Nephron (organoid): Measurements from ENCODE around the gene FAM221A.

Source experiments
- H3K27ac Mint-ChIP-seq, 3 experiments: 2 replicates each; pipeline ENCODE4 v1.8.0; 2020; ENCODE audit warnings: mixed read lengths in 3 of 3, mild to moderate bottlenecking in 2 of 3, moderate library complexity in 1 of 3
- H3K27me3 Mint-ChIP-seq: 2 replicates; pipeline ENCODE4 v1.8.0; 2021; ENCODE audit warnings: low read depth, mild to moderate bottlenecking, moderate library complexity, mixed read lengths
- H3K36me3 Mint-ChIP-seq: 2 replicates; pipeline ENCODE4 v1.8.0; 2020; ENCODE audit warnings: low read depth, mixed read lengths
- H3K4me1 Mint-ChIP-seq: 2 replicates; pipeline ENCODE4 v1.8.0; 2020; ENCODE audit warnings: mixed read lengths
- H3K4me3 Mint-ChIP-seq, 3 experiments: 2 replicates each; pipeline ENCODE4 v1.8.0; 2020; ENCODE audit warnings: mild to moderate bottlenecking in 3 of 3, mixed read lengths in 3 of 3, moderate library complexity in 2 of 3
- H3K9me3 Mint-ChIP-seq: 2 replicates; pipeline ENCODE4 v1.8.0; 2020; ENCODE audit warnings: mixed read lengths
- TF ChIP-seq, protein P1 (sequence below), 3 experiments: fragments of 200-600 bp; sonication (generic); IDR thresholded peaks; one replicate each; pipeline ENCODE4 v1.5.0; 2021; ENCODE audit warnings: antibody characterized with exemption in 3 of 3; ENCODE audit not compliant: unreplicated experiment in 3 of 3

The FAM221A gene

DNA sequence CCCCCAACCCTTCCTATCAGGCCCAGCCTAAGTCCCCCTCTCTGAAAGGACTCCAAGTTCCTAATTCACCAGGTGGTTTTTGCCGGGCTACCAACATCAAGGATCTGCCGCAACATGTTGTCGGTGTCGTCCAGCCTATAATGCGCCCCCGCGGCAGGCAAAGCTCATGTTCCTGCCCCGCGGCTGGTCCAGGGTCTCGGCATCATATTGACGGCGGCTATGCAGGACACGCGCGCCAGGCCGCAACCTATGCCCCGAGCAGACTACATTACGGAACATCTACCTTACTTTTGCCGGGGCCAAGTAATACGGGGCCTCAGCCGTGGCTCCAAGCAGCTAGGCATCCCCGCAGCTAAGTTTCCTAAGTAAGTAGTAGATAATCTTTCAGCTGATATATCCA is 24.6 kb upstream of the FAM221A start:
- Mint-ChIP-seq H3K36me3 (peaks cover 5% of the 10 kb centered on the region), H3K27me3 (no peaks in the 10 kb centered on the region), H3K4me3 (no peak overlapping the region), H3K9me3 (peaks cover 21% of the 10 kb centered on the region), H3K27ac (no peak overlapping the region), H3K4me1 (no peaks in the 10 kb centered on the region)
- TF ChIP-seq, protein P1, sequence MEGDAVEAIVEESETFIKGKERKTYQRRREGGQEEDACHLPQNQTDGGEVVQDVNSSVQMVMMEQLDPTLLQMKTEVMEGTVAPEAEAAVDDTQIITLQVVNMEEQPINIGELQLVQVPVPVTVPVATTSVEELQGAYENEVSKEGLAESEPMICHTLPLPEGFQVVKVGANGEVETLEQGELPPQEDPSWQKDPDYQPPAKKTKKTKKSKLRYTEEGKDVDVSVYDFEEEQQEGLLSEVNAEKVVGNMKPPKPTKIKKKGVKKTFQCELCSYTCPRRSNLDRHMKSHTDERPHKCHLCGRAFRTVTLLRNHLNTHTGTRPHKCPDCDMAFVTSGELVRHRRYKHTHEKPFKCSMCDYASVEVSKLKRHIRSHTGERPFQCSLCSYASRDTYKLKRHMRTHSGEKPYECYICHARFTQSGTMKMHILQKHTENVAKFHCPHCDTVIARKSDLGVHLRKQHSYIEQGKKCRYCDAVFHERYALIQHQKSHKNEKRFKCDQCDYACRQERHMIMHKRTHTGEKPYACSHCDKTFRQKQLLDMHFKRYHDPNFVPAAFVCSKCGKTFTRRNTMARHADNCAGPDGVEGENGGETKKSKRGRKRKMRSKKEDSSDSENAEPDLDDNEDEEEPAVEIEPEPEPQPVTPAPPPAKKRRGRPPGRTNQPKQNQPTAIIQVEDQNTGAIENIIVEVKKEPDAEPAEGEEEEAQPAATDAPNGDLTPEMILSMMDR (IDR thresholded peaks at IDR 0.05; ENCODE audit: unreplicated experiment in 3 of 3) = no peak

DNA sequence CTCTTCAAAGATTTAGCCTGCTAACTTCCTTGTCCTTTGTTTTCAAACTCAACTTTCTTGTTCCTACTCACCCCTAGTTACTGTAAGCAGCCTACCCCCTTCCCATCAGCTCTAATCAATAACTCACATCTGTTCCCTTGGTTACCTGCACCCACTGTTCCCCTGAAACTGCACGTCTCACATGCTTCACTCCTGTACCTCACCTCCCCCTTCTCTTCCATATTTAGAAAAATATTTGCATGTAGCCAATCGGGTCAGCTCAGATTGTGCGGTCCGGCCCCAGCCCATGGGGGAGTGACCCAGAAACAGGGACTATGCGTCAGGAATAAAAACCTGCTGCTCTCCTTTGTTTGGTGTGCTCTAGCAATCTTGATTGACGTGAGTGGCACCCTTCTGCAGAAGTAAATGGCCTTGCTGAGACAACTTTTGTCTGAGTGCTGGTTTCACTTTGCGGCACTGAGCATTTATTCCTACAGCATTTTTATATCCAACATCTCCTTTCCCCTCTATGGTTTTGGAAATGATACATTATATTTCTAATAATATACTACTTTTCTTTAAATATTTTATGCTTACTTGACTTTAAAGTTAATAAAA is 21.1 kb upstream of the FAM221A start:
- Mint-ChIP-seq H3K4me3 (no peak overlapping the region), H3K4me1 (peaks cover 5% of the 10 kb centered on the region), H3K27me3 (no peaks in the 10 kb centered on the region), H3K27ac (peak overlapping the region in 2 of 3 experiments; percentile 35 to 70), H3K9me3 (peaks cover 17% of the 10 kb centered on the region), H3K36me3 (peaks cover under 1% of the 10 kb centered on the region)
- TF ChIP-seq, protein P1 (IDR thresholded peaks at IDR 0.05; ENCODE audit: unreplicated experiment in 3 of 3) = no peak

DNA sequence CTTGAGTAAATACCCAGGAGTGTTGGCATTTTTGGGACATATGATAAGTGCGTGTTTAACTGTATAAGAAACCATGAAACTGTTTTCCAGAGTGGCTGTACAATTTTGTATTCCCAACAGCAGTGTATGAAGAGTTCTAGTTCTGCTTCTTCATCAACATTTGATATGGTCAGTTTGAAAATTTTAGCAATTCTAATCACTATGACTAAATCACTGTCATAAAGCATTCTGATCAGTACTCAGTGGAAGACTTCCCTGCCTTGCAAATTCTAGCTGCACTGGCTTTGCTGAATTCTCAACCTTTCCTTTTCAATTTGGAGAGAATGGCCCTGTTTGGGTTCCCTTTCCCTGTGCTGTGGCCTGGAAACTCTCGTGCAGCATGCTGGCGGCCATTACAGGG is 18.6 kb upstream of the FAM221A start:
- H3K36me3 Mint-ChIP-seq = no peaks in the 10 kb centered on the region
- H3K27me3 Mint-ChIP-seq = no peaks in the 10 kb centered on the region

DNA sequence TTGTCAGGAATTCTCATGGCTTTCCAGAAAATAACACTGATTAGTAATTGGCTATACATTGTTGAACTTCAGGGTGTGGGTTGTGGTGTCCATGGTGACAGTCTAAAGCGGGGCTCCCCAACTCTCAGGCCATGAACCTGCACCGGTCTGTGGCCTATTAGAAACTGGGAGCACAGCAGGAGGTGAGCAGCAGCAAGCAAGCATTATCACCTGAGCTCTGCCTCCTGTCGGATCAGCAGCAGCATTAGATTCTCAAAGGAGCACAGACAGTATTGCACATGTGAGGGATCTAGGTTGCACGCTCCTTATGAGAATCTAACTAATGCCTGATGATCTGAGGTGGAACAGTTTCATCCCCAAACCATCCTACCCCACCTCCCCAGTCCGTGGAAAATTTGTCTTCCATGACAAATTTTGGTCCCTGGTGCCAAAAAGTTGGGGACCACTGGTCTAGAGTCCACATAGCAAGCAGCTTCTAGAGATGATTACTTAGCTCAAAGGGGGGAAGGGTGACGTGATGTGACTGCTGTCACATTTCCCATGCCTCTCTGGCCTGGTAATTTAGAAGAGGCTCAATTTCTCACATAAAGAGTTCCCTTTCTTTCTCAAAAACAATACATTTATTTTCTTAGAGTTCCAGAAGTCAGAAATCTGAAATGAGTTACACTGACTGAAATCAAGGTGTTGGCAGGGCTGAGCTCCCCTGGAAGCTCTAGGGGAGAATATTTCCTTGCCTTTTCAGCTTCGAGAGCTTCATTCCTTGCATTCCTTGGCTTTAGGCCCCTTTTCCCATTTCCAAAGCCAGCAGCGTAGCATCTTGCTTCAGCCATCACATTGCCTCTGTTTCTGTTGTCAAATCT is 17.6 kb upstream of the FAM221A start:
- no peak overlapping the region for H3K27ac Mint-ChIP-seq
- no peaks in the 10 kb centered on the region for H3K36me3 Mint-ChIP-seq
- peaks cover 5% of the 10 kb centered on the region for H3K4me1 Mint-ChIP-seq
- H3K4me3 Mint-ChIP-seq = no peak overlapping the region
- no peaks in the 10 kb centered on the region for H3K27me3 Mint-ChIP-seq
- TF ChIP-seq, protein P1 (IDR thresholded peaks at IDR 0.05; ENCODE audit: unreplicated experiment in 3 of 3) = no peak
- H3K9me3 Mint-ChIP-seq = peaks cover 4% of the 10 kb centered on the region

More for the DNA sequence above, 18.6 kb upstream of the FAM221A start:
- no peak overlapping the region for H3K4me3 Mint-ChIP-seq
- peaks cover 4% of the 10 kb centered on the region for H3K9me3 Mint-ChIP-seq
- no peak overlapping the region for H3K27ac Mint-ChIP-seq
- peaks cover 5% of the 10 kb centered on the region for H3K4me1 Mint-ChIP-seq
- TF ChIP-seq, protein P1 (IDR thresholded peaks at IDR 0.05; ENCODE audit: unreplicated experiment in 3 of 3) = no peak

DNA sequence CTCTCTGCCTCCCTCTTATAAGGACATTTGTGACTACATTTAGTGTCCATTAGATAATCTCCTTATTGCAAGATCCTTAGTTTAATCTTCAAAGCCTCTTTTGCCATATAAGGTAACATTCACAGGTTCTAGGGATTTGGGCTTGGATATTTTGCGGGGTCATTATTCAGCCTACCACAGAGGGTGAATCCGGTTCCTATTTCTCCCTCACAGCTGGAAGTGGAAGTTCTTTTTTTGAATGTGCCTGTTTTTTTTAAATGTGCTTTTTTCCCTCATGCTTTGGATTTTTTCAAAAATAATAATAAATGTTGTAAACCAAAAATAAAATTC is 17.1 kb upstream of the FAM221A start:
- peaks cover 4% of the 10 kb centered on the region for H3K9me3 Mint-ChIP-seq
- TF ChIP-seq, protein P1 (IDR thresholded peaks at IDR 0.05; ENCODE audit: unreplicated experiment in 3 of 3) = no peak
- no peaks in the 10 kb centered on the region for H3K36me3 Mint-ChIP-seq
- no peak overlapping the region for H3K27ac Mint-ChIP-seq
- no peak overlapping the region for H3K4me3 Mint-ChIP-seq
- peaks cover 5% of the 10 kb centered on the region for H3K4me1 Mint-ChIP-seq
- no peaks in the 10 kb centered on the region for H3K27me3 Mint-ChIP-seq
